ENCODE measurements around the gene ANKS1B. TPM values are rescaled to one million over a fixed set of nuclear protein-coding genes. Genes with fewer than 3 reads are reported as not detected.

Gene ANKS1B
- total RNA-seq, 3 donors from 2014 or later (not counting 1 experiment from before 2014, with no cell fraction given), result not detected

DNA sequence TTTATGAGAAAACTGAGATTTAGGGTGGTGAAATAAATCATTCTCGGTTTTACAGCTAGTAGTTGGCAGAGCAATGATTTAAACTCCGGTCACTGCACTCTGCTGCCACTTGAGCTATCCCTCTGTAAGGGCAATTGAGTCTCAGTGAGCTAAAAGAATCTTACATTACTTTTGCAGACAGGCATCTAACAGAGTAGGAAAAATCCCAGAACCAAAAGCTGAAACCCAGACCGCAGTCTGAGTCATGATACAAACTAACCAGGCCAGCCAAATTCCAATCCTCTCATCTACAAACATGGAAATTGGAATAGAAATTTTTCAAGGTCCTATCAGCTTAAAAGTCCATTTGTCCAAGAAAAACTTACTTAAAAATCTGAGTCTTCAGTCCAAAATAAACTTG lies 73.7 kb downstream of the ANKS1B start:
- no peaks in the 10 kb centered on the region for H3K27me3 Mint-ChIP-seq (ENCODE audit: low read depth in 2 of 2)
- H3K4me1 Mint-ChIP-seq, result no peaks in the 10 kb centered on the region
- no peaks in the 10 kb centered on the region for H3K9me3 ChIP-seq (ENCODE audit: control insufficient read depth, insufficient read depth, low read length)
- no peaks in the 10 kb centered on the region for H3K27me3 ChIP-seq (ENCODE audit: control insufficient read depth, insufficient read depth, low read length)
- TF ChIP-seq, protein P1, sequence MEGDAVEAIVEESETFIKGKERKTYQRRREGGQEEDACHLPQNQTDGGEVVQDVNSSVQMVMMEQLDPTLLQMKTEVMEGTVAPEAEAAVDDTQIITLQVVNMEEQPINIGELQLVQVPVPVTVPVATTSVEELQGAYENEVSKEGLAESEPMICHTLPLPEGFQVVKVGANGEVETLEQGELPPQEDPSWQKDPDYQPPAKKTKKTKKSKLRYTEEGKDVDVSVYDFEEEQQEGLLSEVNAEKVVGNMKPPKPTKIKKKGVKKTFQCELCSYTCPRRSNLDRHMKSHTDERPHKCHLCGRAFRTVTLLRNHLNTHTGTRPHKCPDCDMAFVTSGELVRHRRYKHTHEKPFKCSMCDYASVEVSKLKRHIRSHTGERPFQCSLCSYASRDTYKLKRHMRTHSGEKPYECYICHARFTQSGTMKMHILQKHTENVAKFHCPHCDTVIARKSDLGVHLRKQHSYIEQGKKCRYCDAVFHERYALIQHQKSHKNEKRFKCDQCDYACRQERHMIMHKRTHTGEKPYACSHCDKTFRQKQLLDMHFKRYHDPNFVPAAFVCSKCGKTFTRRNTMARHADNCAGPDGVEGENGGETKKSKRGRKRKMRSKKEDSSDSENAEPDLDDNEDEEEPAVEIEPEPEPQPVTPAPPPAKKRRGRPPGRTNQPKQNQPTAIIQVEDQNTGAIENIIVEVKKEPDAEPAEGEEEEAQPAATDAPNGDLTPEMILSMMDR (IDR thresholded peaks at IDR 0.05), result no peak
- ATAC-seq, result no peak
- H3K4me3 Mint-ChIP-seq, result no peak overlapping the region
- WGBS (ENCODE audit: insufficient coverage), result 73% methylated on average over 3 of the region's 3 CpGs
- no peak overlapping the region for H3K27ac Mint-ChIP-seq
- no peak overlapping the region for H3K4me3 ChIP-seq (ENCODE audit: low read length)
- intact Hi-C loops (cut with micrococcal nuclease), result no loop called here
- no peaks in the 10 kb centered on the region for H3K4me1 ChIP-seq (ENCODE audit: control insufficient read depth, insufficient read depth, low read length)
- no peak for DNase-seq
- H3K36me3 ChIP-seq (ENCODE audit: control insufficient read depth, insufficient read depth, low read length), result no peaks in the 10 kb centered on the region
- H3K36me3 Mint-ChIP-seq, result no peaks in the 10 kb centered on the region
- peaks cover 9 to 10% of the 10 kb centered on the region in 2 donors for H3K9me3 Mint-ChIP-seq
- no peak overlapping the region for H3K27ac ChIP-seq (ENCODE audit: low read length)

DNA sequence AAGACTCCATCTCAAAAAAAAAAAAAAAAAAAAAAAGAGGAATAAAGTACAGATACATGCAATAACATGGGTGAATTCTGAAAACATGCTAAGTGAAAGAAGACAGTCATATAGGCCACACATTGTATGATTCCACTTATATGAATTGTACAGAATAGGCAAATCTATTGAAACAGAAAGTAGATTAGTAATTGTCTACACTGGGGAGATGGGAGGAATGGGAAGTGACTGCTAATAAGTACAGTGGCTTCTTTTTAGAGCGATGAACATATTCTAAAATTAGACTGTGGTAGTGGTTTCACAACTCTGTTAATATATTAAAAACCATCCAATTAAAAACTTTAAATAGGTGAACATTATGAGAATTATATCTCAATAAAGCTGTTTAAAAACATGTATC lies 74.4 kb downstream of the ANKS1B start:
- Histone ChIP-seq H3K4me3 (ENCODE audit: low read length) (no peak overlapping the region), H3K27ac (ENCODE audit: low read length) (no peak overlapping the region), H3K36me3 (ENCODE audit: control insufficient read depth, insufficient read depth, low read length) (no peaks in the 10 kb centered on the region), H3K4me1 (ENCODE audit: control insufficient read depth, insufficient read depth, low read length) (no peaks in the 10 kb centered on the region), H3K27me3 (ENCODE audit: control insufficient read depth, insufficient read depth, low read length) (no peaks in the 10 kb centered on the region), H3K9me3 (ENCODE audit: control insufficient read depth, insufficient read depth, low read length) (no peaks in the 10 kb centered on the region)
- no peaks in the 10 kb centered on the region for H3K4me1 Mint-ChIP-seq
- WGBS (ENCODE audit: insufficient coverage), result no CpG with 5 or more reads among the region's 1 CpG
- H3K27ac Mint-ChIP-seq, result no peak overlapping the region
- no peak for ATAC-seq
- no peaks in the 10 kb centered on the region for H3K27me3 Mint-ChIP-seq (ENCODE audit: low read depth in 2 of 2)
- H3K4me3 Mint-ChIP-seq, result no peak overlapping the region
- intact Hi-C loops (cut with micrococcal nuclease), result no loop called here
- no peaks in the 10 kb centered on the region for H3K36me3 Mint-ChIP-seq
- no peak for DNase-seq
- peaks cover 6 to 7% of the 10 kb centered on the region in 2 donors for H3K9me3 Mint-ChIP-seq
- TF ChIP-seq, protein P1 (IDR thresholded peaks at IDR 0.05), result no peak

DNA sequence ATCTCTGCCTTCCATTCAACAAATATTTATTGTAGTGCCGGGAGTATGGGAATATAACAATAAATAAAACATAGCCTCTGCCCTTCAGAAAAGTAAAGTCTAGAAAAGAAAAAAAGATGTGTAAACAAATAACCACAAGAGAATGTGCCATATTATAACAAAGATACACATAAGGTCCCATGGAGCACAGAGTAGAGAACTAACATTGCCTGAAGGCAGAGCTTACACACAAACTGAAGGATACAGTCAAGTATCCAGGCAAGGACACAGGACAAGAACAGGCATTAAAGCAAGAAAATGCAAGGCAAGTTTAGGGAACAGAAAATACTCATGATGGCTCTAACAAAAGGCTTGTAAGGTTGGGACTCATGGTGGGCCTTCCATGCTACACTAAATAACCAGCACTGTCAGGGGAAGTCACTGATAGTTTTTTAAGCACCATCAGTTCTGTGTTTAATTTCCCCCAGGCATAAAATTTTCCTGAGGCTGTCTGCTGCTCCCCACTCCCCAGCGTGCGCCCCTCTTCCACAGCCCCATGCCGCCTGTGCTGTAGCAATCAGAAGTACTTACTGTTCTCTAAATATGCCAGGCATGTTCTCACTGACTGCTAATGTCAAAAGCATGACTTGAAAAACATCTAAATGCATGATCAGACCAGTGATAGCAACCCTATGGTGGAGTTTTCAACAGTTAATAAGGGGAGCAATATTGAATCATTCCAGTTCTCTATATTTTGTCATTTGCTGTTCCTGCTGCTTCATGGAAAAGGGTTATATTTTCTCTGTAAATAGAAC lies 77.8 kb downstream of the ANKS1B start:
- 64% methylated on average over 3 of the region's 4 CpGs for whole genome bisulfite sequencing (ENCODE audit: insufficient coverage)
- intact Hi-C loops (cut with micrococcal nuclease), result no loop called here
- ATAC-seq, result no peak

More for the DNA sequence above, 77.8 kb downstream of the ANKS1B start:
- DNase-seq, result no peak
- H3K9me3 Mint-ChIP-seq, result peaks cover 4 to 10% of the 10 kb centered on the region in 2 donors
- no peaks in the 10 kb centered on the region for H3K4me1 ChIP-seq (ENCODE audit: control insufficient read depth, insufficient read depth, low read length)
- H3K9me3 ChIP-seq (ENCODE audit: control insufficient read depth, insufficient read depth, low read length), result no peaks in the 10 kb centered on the region
- no peaks in the 10 kb centered on the region for H3K36me3 Mint-ChIP-seq
- no peak overlapping the region for H3K27ac ChIP-seq (ENCODE audit: low read length)
- H3K27ac Mint-ChIP-seq, result no peak overlapping the region
- H3K4me3 Mint-ChIP-seq, result no peak overlapping the region
- no peaks in the 10 kb centered on the region for H3K27me3 ChIP-seq (ENCODE audit: control insufficient read depth, insufficient read depth, low read length)
- H3K36me3 ChIP-seq (ENCODE audit: control insufficient read depth, insufficient read depth, low read length), result no peaks in the 10 kb centered on the region
- no peaks in the 10 kb centered on the region for H3K27me3 Mint-ChIP-seq (ENCODE audit: low read depth in 2 of 2)
- TF ChIP-seq, protein P1 (IDR thresholded peaks at IDR 0.05), result no peak
- H3K4me3 ChIP-seq (ENCODE audit: low read length), result no peak overlapping the region
- no peaks in the 10 kb centered on the region for H3K4me1 Mint-ChIP-seq

Data from natural killer cell (primary cell).